Left renal pelvis (tissue), 4 donors: Measurements from ENCODE around the gene ELOVL6. TPM values are rescaled to one million over a fixed set of nuclear protein-coding genes. Genes with fewer than 3 reads are reported as not detected.

ENCODE experiments used
- DNase-seq, 4 donors: peaks; one replicate each; pipeline ENCODE4 v3.0.0-alpha.2; 2013; ENCODE audit warnings: low read depth in 4 of 4, low spot score in 3 of 4
- polyA plus RNA-seq, 4 donors: library from polyadenylated mRNA; unstranded; fragments of 120-200 nt; gene quantifications; one replicate each; pipeline ENCODE4 v1.2.1, GENCODE V29; 2013; ENCODE audit not compliant: insufficient read length in 4 of 4

Gene ELOVL6
- polyA plus RNA-seq, 4 donors = 29.2 to 39.9 (median 32.5) TPM

GRCh38 chr4:110003401-110004187, 194.8 kb downstream of the ELOVL6 start:
- no peak for DNase-seq

- no peak for DNase-seq
These were observed 196.1 kb downstream of the ELOVL6 start for GRCh38 chr4:110002326-110002725.

GRCh38 chr4:109999585-109999912, 198.9 kb downstream of the ELOVL6 start:
- no peak for DNase-seq

DNA sequence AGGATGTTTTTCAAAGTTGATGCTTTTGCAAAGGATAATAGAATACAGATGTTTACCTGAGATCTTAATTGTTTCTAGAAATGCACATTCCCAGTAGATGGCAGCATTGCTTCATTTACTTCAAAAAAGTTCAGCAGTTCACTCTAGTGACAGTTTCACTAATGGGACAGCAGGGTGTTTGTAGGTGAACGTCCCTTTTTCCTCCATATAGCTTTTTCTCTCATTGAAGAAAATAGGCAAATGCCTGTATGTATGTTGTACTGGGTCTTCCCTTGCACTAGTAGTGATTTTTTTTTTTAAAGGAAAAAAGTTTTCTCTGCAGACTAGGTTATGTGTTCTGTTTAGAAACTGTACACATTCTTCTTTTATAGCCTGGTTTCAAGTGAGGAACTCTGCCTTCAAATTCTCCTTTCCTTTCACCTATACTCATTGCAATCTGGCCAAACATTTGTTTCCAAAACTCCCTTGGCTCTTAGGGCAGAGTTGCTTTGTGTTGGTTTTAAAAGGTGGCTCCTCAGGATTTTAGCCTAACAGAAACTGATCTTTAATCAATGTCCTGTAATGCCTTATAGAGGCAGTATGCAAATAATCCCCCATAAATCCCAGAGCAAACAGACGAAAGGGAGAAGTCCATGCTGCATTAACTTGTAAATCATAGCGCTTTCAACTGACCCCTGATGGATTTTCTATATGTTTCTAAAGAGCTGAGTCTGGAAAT, 199.4 kb downstream of the ELOVL6 start:
- peak in 3 of 4 donors; percentile 50 to 60 (median 58) for DNase-seq

DNA sequence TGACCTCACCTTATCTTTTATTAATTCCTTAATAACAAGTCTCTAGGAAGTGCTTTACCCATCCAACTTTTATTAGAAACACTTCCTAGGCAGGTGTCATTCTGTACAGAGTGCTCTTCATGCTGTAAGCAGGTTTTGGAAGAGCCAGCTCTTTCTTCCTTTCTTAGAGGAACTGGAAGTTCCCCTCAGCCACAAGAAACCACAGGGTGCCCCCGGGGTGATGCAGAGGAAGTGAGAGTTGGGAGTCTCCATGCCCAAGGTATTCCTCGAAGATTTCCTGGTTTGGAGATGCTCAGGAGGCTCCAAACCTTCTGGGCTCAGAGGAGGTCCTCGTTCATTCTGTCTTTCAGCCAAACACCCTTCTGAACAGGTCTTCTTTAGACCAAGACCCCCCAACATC, 201.9 kb downstream of the ELOVL6 start:
- no peak for DNase-seq
